GM06990 (cell line): ENCODE data around the gene VSTM2B.

ENCODE experiments used
- DNase-seq: peaks from one replicate; pipeline ENCODE4 v3.0.0-alpha.2; 2011; ENCODE audit not compliant: insufficient read length; ENCODE audit errors: extremely low read depth
- H3K27me3 ChIP-seq: replicated peaks from 2 replicates; pipeline ENCODE4 v1.6.0; 2011; ENCODE audit warnings: low read length; ENCODE audit not compliant: control insufficient read depth, insufficient read depth
- H3K36me3 ChIP-seq: 2 replicates; pipeline ENCODE4 v1.5.1; 2011; ENCODE audit warnings: low read length; ENCODE audit not compliant: control insufficient read depth, insufficient read depth
- H3K4me3 ChIP-seq: replicated peaks from 2 replicates; pipeline ENCODE4 v1.5.1; 2011; ENCODE audit warnings: low read depth, mild to moderate bottlenecking, control low read depth, low read length
- TF ChIP-seq, protein P1 (sequence below): IDR thresholded peaks from 2 replicates; pipeline ENCODE4 v1.5.1; 2011; ENCODE audit warnings: low read length, control low read depth, mild to moderate bottlenecking, inconsistent platforms; ENCODE audit not compliant: insufficient read depth, poor library complexity, severe bottlenecking

VSTM2B gene

DNA sequence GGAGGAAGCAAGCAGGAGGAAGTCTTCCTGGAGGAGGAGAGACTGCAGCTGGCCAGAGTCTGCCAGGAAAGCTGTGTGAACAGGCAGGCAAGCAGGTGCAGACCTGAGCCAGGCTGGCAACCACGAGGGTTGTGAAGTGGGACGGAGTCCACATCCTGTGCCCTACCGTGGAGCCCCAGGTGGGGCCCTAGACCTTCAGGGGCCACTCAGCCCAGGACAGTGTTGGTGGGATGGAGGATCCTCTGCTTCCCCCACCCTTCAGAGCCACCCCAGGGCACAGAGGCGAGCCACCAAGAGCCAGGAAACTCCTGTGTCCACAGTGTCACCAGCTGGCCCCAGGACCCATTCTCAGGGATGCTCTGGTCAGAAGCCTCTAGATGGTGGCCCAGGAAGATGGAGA is 8.4 kb upstream of the VSTM2B start:
- H3K27me3 ChIP-seq, result no peaks in the 10 kb centered on the region; the same call in none of the 2 replicates
- H3K4me3 ChIP-seq, result no peak overlapping the region
- H3K36me3 ChIP-seq, result no peaks in the 10 kb centered on the region
- DNase-seq, result no peak
- TF ChIP-seq, protein P1, sequence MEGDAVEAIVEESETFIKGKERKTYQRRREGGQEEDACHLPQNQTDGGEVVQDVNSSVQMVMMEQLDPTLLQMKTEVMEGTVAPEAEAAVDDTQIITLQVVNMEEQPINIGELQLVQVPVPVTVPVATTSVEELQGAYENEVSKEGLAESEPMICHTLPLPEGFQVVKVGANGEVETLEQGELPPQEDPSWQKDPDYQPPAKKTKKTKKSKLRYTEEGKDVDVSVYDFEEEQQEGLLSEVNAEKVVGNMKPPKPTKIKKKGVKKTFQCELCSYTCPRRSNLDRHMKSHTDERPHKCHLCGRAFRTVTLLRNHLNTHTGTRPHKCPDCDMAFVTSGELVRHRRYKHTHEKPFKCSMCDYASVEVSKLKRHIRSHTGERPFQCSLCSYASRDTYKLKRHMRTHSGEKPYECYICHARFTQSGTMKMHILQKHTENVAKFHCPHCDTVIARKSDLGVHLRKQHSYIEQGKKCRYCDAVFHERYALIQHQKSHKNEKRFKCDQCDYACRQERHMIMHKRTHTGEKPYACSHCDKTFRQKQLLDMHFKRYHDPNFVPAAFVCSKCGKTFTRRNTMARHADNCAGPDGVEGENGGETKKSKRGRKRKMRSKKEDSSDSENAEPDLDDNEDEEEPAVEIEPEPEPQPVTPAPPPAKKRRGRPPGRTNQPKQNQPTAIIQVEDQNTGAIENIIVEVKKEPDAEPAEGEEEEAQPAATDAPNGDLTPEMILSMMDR, result no peak

GRCh38 chr19:29517946-29518345 is 7.8 kb upstream of the VSTM2B start:
- H3K4me3 ChIP-seq, result no peak overlapping the region
- TF ChIP-seq, protein P1, result no peak
- H3K27me3 ChIP-seq, result no peaks in the 10 kb centered on the region; the same call in none of the 2 replicates
- DNase-seq, result no peak
- no peaks in the 10 kb centered on the region for H3K36me3 ChIP-seq

- Histone ChIP-seq H3K27me3 (no peaks in the 10 kb centered on the region; the same call in none of the 2 replicates), H3K36me3 (no peaks in the 10 kb centered on the region), H3K4me3 (no peak overlapping the region)
- TF ChIP-seq, protein P1, result no peak
- DNase-seq, result no peak
Measured at GRCh38 chr19:29519146-29519545, 6.6 kb upstream of the VSTM2B start.

- Histone ChIP-seq H3K36me3 (no peaks in the 10 kb centered on the region), H3K27me3 (no peaks in the 10 kb centered on the region; the same call in none of the 2 replicates), H3K4me3 (no peak overlapping the region)
- no peak for DNase-seq
- TF ChIP-seq, protein P1, result no peak
Measured at GRCh38 chr19:29519931-29520330, 5.9 kb upstream of the VSTM2B start.

GRCh38 chr19:29520390-29520789 is 5.4 kb upstream of the VSTM2B start:
- DNase-seq, result no peak
- TF ChIP-seq, protein P1, result no peak
- H3K4me3 ChIP-seq, result no peak overlapping the region
- no peaks in the 10 kb centered on the region for H3K36me3 ChIP-seq
- no peaks in the 10 kb centered on the region; the same call in none of the 2 replicates for H3K27me3 ChIP-seq

- no peaks in the 10 kb centered on the region for H3K36me3 ChIP-seq
- H3K27me3 ChIP-seq, result no peaks in the 10 kb centered on the region; the same call in none of the 2 replicates
- no peak overlapping the region for H3K4me3 ChIP-seq
- no peak for DNase-seq
- TF ChIP-seq, protein P1, result no peak
Measured at GRCh38 chr19:29521291-29522075, 4.3 kb upstream of the VSTM2B start.
